C4-2B (cell line): ENCODE measurements around the gene GNPAT.
A peak's percentile ranks its signal among the peaks of the same experiment; 100 is the strongest.

Experiments
- H3K27ac ChIP-seq: fragments of 450-650 bp; 2 replicates; pipeline ENCODE4 v1.5.1; 2017
- ZFX ChIP-seq: fragments of 450-650 bp; IDR thresholded peaks from 2 replicates; pipeline ENCODE4 v1.6.1; 2017
- TF ChIP-seq, protein P1 (sequence below): fragments of 450-650 bp; conservative IDR thresholded peaks from 2 replicates; pipeline ENCODE4 v1.5.1; 2017; ENCODE audit warnings: mild to moderate bottlenecking

The GNPAT gene

DNA sequence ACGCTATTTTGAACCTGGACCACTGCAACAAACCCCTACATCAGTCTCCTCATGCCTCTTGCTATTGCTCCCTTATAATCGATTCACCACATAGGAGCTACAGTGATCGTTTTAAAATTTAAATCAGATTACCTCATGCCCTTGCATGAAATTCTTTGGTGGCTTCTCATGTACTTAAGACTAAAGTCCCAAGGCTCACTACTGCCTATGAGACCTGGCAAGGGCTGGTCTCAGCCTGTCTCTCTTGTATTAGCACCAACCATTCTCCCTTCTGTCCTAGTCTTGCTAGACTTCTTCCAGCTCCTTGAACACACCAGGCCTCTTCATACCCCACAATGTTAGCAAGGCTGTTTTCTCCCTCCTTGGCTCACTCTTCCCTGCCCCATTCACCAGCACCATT lies 6.5 kb upstream of the GNPAT start:
- H3K27ac ChIP-seq: no peak overlapping the region
- no peak for TF ChIP-seq ZFX
- TF ChIP-seq, protein P1, sequence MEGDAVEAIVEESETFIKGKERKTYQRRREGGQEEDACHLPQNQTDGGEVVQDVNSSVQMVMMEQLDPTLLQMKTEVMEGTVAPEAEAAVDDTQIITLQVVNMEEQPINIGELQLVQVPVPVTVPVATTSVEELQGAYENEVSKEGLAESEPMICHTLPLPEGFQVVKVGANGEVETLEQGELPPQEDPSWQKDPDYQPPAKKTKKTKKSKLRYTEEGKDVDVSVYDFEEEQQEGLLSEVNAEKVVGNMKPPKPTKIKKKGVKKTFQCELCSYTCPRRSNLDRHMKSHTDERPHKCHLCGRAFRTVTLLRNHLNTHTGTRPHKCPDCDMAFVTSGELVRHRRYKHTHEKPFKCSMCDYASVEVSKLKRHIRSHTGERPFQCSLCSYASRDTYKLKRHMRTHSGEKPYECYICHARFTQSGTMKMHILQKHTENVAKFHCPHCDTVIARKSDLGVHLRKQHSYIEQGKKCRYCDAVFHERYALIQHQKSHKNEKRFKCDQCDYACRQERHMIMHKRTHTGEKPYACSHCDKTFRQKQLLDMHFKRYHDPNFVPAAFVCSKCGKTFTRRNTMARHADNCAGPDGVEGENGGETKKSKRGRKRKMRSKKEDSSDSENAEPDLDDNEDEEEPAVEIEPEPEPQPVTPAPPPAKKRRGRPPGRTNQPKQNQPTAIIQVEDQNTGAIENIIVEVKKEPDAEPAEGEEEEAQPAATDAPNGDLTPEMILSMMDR: no peak

DNA sequence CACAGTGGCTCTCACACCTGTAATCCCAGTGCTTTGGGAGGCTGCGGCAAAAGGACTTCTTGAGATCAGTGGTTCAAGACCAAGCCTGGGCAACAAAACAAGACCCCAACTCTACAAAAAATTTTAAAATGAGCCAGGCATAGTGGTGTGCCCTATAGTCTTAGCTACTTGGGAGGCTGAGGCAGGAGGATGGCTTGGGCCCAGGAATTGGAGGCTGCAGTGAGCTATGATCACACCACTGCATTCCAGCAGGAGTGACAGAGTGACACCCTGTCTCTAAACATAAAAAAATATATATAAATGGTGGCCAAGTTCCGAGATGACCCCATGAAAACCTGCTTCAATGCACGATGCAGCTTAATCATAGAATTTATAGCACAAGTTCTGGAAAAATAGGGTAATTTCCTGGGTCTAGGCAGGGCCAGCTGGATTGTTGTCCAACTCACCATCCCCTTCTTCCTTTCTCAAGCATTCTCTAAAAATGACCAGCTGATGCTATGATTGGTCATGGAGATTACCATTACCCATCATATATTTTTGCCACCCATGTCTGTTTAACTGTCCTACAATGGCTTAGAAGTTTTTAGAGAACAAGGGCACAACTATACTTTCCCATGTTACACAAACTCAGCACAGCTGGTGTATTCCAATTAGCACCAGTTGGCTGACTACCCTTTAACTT lies 5.3 kb upstream of the GNPAT start:
- TF ChIP-seq, protein P1: no peak
- TF ChIP-seq ZFX: no peak; the same call in 1 of the 2 replicates
- no peak overlapping the region for H3K27ac ChIP-seq

DNA sequence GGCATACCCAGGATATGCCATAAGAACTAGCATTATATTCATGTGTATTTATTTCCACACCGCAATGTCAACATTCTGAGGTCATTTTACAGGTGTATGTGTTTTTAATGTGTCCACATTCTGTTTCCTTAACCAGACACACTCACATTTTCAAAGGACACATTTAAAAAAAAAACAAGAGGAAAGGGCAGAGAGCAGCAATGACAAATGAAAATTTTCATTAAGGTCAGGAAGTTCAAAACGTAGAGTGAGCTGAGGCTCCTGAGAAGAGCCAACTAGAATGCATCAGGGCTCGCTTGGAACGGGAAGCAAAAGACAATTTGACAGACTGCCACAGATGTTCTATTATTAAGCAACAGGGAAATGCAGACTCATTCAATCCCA lies 4.8 kb upstream of the GNPAT start:
- H3K27ac ChIP-seq: no peak overlapping the region
- no peak for TF ChIP-seq ZFX
- TF ChIP-seq, protein P1: no peak

DNA sequence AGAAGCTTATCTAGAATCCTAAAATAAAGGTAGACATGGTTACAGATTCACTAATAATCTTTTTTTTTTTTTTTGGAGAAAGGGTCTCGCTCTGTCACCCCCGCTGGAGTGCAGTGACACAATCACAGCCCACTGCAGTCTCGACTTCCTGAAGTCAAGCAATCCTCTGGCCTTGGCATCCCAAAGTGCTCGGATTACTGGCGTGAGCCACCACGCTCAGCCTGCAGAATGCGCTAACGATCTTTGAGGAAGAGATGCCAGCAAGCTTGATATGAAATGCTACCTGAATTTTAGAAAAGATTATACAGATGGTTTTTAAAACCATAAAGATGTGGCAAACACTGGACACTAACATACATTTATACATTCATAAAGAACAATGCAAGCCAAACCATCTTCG lies 4.1 kb upstream of the GNPAT start:
- TF ChIP-seq, protein P1: no peak
- no peak for TF ChIP-seq ZFX
- no peak overlapping the region for H3K27ac ChIP-seq

DNA sequence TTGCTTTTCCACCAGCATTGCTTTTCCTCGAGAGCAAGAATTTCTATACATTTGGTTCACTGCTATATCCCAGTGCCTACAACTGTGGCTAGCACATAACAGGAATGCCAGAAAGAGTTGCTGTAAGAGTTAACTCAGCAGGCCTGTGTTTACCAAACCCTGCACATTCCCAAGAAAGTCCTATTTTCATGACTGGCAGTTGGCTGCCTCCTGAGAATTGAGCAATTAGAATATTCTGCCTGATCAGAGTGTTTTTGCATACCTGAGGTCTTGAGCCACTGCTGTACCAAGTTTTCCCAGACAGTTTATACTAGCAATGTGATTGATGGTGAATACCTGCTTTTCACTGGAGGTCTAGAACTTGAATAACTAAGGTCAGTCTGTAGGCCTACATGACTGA lies 2.7 kb upstream of the GNPAT start:
- no peak overlapping the region for H3K27ac ChIP-seq
- TF ChIP-seq ZFX: no peak
- TF ChIP-seq, protein P1: no peak

DNA sequence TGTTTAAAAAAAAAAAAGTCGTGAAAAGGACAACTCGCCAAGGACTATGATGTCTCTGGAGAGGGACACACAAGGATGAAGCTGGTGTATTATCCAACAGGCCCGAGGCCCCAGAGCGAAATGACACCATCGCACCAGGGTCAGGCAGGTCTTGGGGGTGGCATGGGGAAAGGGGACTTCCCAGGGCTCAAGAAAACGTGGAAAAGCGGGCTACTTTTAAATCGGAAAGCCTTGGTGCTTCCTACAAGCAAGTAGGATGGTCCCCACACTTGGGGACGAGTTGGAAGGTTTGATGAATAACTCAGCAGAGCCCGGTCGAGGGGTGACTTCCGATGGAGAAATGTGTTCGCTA lies 505 bp upstream of the GNPAT start:
- TF ChIP-seq ZFX: no peak
- TF ChIP-seq, protein P1: no peak
- H3K27ac ChIP-seq: peak overlapping the region; percentile 84

DNA sequence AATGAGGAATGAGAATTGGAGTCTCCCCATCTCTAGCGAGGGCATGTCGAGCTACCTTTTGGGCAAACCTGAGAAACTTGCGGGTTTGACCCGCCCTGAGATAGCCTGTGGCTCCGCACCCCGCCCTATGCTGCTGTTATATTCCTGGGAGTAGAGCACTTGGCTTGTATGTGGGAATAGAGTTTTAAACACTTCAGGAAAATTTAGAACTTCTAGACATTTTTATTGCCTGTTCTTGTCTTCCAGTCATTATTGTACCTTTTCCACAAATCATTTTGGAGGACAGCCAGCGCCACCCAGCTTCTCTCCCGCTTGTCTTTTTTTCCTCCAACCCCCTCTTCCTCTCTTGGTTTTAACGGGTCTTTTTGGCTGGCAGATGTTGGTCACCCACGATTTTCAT lies 738 bp downstream of the GNPAT start:
- H3K27ac ChIP-seq: peak overlapping the region; percentile 84
- TF ChIP-seq, protein P1: no peak
- TF ChIP-seq ZFX: no peak
